ENCODE measurements around the gene ZNF557. TPM values are rescaled to one million over a fixed set of nuclear protein-coding genes. Genes with fewer than 3 reads are reported as not detected.
"Not testable (repeated sequence)": the region's sequence is repeated elsewhere in the genome, so short reads cannot be mapped to it uniquely, and the experiment has no call there.

The ZNF557 gene
- total RNA-seq, 1 experiment from 2014 or later, result 7.8 TPM

DNA sequence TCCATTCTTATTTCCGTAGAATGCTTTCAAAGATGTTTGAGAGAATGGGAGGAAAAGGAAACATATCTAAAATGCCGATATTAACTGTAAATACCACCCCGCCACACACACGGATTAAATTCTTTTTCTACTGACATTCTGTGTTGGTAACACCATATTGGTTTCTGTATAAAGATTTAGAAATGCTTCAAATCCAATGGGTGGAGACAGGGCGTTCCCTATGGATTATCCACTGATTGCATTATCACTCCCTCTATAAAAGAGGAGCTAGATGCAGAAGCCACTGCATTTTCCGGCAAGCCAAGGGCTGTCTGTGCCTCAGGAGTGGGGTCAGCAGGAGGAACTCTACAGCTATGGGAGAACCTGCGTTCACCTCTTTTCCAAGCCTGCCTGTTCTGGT, 20.5 kb upstream of the ZNF557 start, which contains the start of gene MBD3L2:
Gene MBD3L2 (plus strand): TSS at position 301 of the 400 bp plus-strand sequence. CDS start 53 bp downstream, at position 354.
- DNase-seq (ENCODE audit: low read depth, low spot score); BruUV-seq (replicated peaks); H3K4me1 ChIP-seq (ENCODE audit: control insufficient read depth in 1 of 2, insufficient read depth in 2 of 2, low read length in 2 of 2); H3K36me3 ChIP-seq (ENCODE audit: control insufficient read depth in 1 of 2, insufficient read depth in 2 of 2, low read length in 2 of 2); POLR2A ChIA-PET; H2AFZ ChIP-seq (ENCODE audit: low read depth, low read length, poor library complexity, severe bottlenecking); CTCF ChIA-PET; RAD21 ChIA-PET (ENCODE audit: low non-redundant PET in 1 of 2, low total read pairs in 2 of 2, uncharacterized antibody in 2 of 2, unreplicated experiment in 2 of 2); H3K4me3 ChIP-seq (replicated peaks in 1 of 2; ENCODE audit: low read depth in 1 of 2, low read length in 2 of 2); H3K27me3 ChIP-seq (ENCODE audit: insufficient read depth, low read length); intact Hi-C loops (cut with micrococcal nuclease); H4K20me1 ChIP-seq (ENCODE audit: insufficient read depth); H3K79me2 ChIP-seq (ENCODE audit: insufficient read depth, low read length); ATAC-seq; H3K9me2 ChIP-seq (ENCODE audit: insufficient read depth); H3K9ac ChIP-seq (ENCODE audit: low read length); H3K4me2 ChIP-seq (ENCODE audit: low read length); H3K27ac ChIP-seq (ENCODE audit: low read depth, low read length); H3K9me3 ChIP-seq (ENCODE audit: control insufficient read depth in 1 of 2, insufficient read depth in 1 of 2, low read depth in 1 of 2, low read length in 2 of 2): not testable (repeated sequence)

DNA sequence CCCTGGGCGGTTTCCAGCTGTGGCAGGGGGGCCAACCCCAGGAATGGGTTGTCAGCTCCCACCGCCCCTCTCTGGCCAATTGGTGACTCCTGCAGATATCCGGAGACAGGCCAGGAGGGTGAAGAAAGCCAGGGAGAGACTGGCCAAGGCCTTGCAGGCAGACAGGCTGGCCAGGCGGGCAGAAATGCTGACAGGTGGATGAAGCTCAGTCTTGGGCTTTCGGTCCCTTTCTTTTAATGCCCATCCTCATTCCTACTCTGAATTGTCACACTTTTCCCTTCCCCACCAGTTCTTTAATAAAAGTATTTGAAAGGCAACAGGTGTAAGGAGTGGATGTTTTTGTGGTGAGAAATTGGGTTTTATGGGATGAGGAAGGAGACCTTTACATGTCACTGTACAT, 18.1 kb upstream of the ZNF557 start:
- H4K20me1 ChIP-seq (ENCODE audit: insufficient read depth); H3K9ac ChIP-seq (ENCODE audit: low read length); H3K9me2 ChIP-seq (ENCODE audit: insufficient read depth); H3K36me3 ChIP-seq (ENCODE audit: control insufficient read depth in 1 of 2, insufficient read depth in 2 of 2, low read length in 2 of 2); CTCF ChIA-PET; intact Hi-C loops (cut with micrococcal nuclease); ATAC-seq; DNase-seq (ENCODE audit: low read depth, low spot score); H3K27me3 ChIP-seq (ENCODE audit: insufficient read depth, low read length); H3K27ac ChIP-seq (ENCODE audit: low read depth, low read length); RAD21 ChIA-PET (ENCODE audit: low non-redundant PET in 1 of 2, low total read pairs in 2 of 2, uncharacterized antibody in 2 of 2, unreplicated experiment in 2 of 2); BruUV-seq (replicated peaks); H3K4me1 ChIP-seq (ENCODE audit: control insufficient read depth in 1 of 2, insufficient read depth in 2 of 2, low read length in 2 of 2); H2AFZ ChIP-seq (ENCODE audit: low read depth, low read length, poor library complexity, severe bottlenecking); H3K9me3 ChIP-seq (ENCODE audit: control insufficient read depth in 1 of 2, insufficient read depth in 1 of 2, low read depth in 1 of 2, low read length in 2 of 2); H3K4me2 ChIP-seq (ENCODE audit: low read length); H3K79me2 ChIP-seq (ENCODE audit: insufficient read depth, low read length); H3K4me3 ChIP-seq (replicated peaks in 1 of 2; ENCODE audit: low read depth in 1 of 2, low read length in 2 of 2); POLR2A ChIA-PET: not testable (repeated sequence)

DNA sequence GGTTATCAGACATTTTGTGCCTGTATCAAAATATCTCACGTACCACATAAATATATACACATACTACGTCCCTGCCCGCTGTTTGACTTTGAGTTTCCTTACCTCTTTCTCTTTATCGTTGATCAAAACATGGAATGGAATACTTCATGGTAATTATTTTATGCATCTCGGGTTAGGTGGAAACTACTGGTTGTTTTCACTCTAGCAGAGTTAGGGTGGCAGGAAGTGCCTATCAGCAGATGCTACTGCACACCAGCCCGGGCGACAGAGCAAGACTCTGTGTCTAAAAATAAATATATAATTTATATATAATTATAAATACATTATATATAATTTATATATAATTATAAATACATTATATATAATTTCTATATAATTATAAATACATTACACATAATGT, 16.6 kb upstream of the ZNF557 start:
- H3K4me2 ChIP-seq (ENCODE audit: low read length); H3K36me3 ChIP-seq (ENCODE audit: control insufficient read depth in 1 of 2, insufficient read depth in 2 of 2, low read length in 2 of 2); H2AFZ ChIP-seq (ENCODE audit: low read depth, low read length, poor library complexity, severe bottlenecking); RAD21 ChIA-PET (ENCODE audit: low non-redundant PET in 1 of 2, low total read pairs in 2 of 2, uncharacterized antibody in 2 of 2, unreplicated experiment in 2 of 2); H4K20me1 ChIP-seq (ENCODE audit: insufficient read depth); intact Hi-C loops (cut with micrococcal nuclease); DNase-seq (ENCODE audit: low read depth, low spot score); BruUV-seq (replicated peaks); H3K9me3 ChIP-seq (ENCODE audit: control insufficient read depth in 1 of 2, insufficient read depth in 1 of 2, low read depth in 1 of 2, low read length in 2 of 2); H3K9ac ChIP-seq (ENCODE audit: low read length); H3K27me3 ChIP-seq (ENCODE audit: insufficient read depth, low read length); H3K79me2 ChIP-seq (ENCODE audit: insufficient read depth, low read length); CTCF ChIA-PET; H3K27ac ChIP-seq (ENCODE audit: low read depth, low read length); POLR2A ChIA-PET; ATAC-seq; H3K9me2 ChIP-seq (ENCODE audit: insufficient read depth); H3K4me3 ChIP-seq (replicated peaks in 1 of 2; ENCODE audit: low read depth in 1 of 2, low read length in 2 of 2); H3K4me1 ChIP-seq (ENCODE audit: control insufficient read depth in 1 of 2, insufficient read depth in 2 of 2, low read length in 2 of 2): not testable (repeated sequence)

DNA sequence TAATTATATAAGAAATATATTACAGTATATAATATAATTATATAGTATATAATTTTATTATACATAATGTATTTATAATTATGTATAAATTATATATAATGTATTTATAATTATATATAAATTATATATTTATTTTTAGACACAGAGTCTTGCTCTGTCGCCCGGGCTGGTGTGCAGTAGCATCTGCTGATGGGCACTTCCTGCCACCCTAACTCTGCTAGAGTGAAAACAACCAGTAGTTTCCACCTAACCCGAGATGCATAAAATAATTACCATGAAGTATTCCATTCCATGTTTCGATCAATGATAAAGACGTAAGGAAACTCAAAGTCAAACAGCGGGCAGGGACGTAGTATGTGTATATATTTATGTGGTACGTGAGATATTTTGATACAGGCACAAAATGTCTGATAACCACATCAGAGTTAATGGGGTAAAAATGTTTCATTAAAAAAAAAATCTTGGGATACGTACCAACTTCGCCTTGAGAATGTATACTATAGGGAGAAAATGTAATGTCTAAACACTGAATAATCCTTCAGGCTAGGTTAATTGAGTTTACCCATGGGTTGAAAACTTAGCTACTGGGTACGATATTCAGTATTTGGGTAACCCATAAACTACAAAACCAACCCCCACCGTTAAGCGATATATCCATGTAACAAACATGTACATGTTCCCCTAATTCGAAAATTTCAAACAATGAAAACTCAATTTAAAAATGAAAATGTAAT, 14.7 kb upstream of the ZNF557 start:
- ATAC-seq; POLR2A ChIA-PET; H3K9me3 ChIP-seq (ENCODE audit: control insufficient read depth in 1 of 2, insufficient read depth in 1 of 2, low read depth in 1 of 2, low read length in 2 of 2); CTCF ChIA-PET; intact Hi-C loops (cut with micrococcal nuclease); H3K9me2 ChIP-seq (ENCODE audit: insufficient read depth); H3K4me1 ChIP-seq (ENCODE audit: control insufficient read depth in 1 of 2, insufficient read depth in 2 of 2, low read length in 2 of 2); BruUV-seq (replicated peaks); H3K9ac ChIP-seq (ENCODE audit: low read length); H3K4me3 ChIP-seq (replicated peaks in 1 of 2; ENCODE audit: low read depth in 1 of 2, low read length in 2 of 2); H3K4me2 ChIP-seq (ENCODE audit: low read length); RAD21 ChIA-PET (ENCODE audit: low non-redundant PET in 1 of 2, low total read pairs in 2 of 2, uncharacterized antibody in 2 of 2, unreplicated experiment in 2 of 2); DNase-seq (ENCODE audit: low read depth, low spot score); H3K27ac ChIP-seq (ENCODE audit: low read depth, low read length); H3K27me3 ChIP-seq (ENCODE audit: insufficient read depth, low read length); H4K20me1 ChIP-seq (ENCODE audit: insufficient read depth); H3K79me2 ChIP-seq (ENCODE audit: insufficient read depth, low read length); H3K36me3 ChIP-seq (ENCODE audit: control insufficient read depth in 1 of 2, insufficient read depth in 2 of 2, low read length in 2 of 2); H2AFZ ChIP-seq (ENCODE audit: low read depth, low read length, poor library complexity, severe bottlenecking): not testable (repeated sequence)
